ENCODE data around the gene SEMA5A. TPM values are rescaled to one million over a fixed set of nuclear protein-coding genes. Genes with fewer than 3 reads are reported as not detected.

SEMA5A gene
- total RNA-seq, 4 donors from 2014 or later, result 13.4 to 22.3 (median 18.5) TPM

- WGBS, 2 donors, result 80 to 95% methylated on average over 1 of the region's 1 CpG
- no peak for DNase-seq (ENCODE audit: low spot score in 2 of 2)
- intact Hi-C loops (cut with DNase I; ENCODE audit: low total_unique reads), result no loop called here
- no peak overlapping the region for H3K4me3 ChIP-seq (ENCODE audit: low read depth, poor library complexity, severe bottlenecking)
- TF ChIP-seq POLR2A (IDR thresholded peaks at IDR 0.05), result no peak
- TF ChIP-seq CTCF (IDR thresholded peaks at IDR 0.05), result no peak
Observed at GRCh38 chr5:9089893-9090292, 456.0 kb downstream of the SEMA5A start.

GRCh38 chr5:9082996-9083395 is 462.9 kb downstream of the SEMA5A start:
- no peak for TF ChIP-seq CTCF (IDR thresholded peaks at IDR 0.05)
- TF ChIP-seq POLR2A (IDR thresholded peaks at IDR 0.05), result no peak
- no peak for DNase-seq (ENCODE audit: low spot score in 2 of 2)
- WGBS, 2 donors, result 35 to 38% methylated on average over 1 of the region's 1 CpG
- intact Hi-C loops (cut with DNase I; ENCODE audit: low total_unique reads), result no loop called here
- no peak overlapping the region for H3K4me3 ChIP-seq (ENCODE audit: low read depth, poor library complexity, severe bottlenecking)

GRCh38 chr5:9072701-9073100 is 473.2 kb downstream of the SEMA5A start:
- DNase-seq (ENCODE audit: low spot score in 2 of 2), result no peak
- intact Hi-C loops (cut with DNase I; ENCODE audit: low total_unique reads), result no loop called here
- WGBS, 2 donors, result 48 to 67% methylated on average over 4 of the region's 4 CpGs
- TF ChIP-seq POLR2A (IDR thresholded peaks at IDR 0.05) (no peak), CTCF (IDR thresholded peaks at IDR 0.05) (no peak)
- no peak overlapping the region for H3K4me3 ChIP-seq (ENCODE audit: low read depth, poor library complexity, severe bottlenecking)

GRCh38 chr5:9071524-9071923 is 474.4 kb downstream of the SEMA5A start:
- no peak for DNase-seq (ENCODE audit: low spot score in 2 of 2)
- no peak overlapping the region for H3K4me3 ChIP-seq (ENCODE audit: low read depth, poor library complexity, severe bottlenecking)
- intact Hi-C loops (cut with DNase I; ENCODE audit: low total_unique reads), result no loop called here
- TF ChIP-seq CTCF (IDR thresholded peaks at IDR 0.05) (no peak), POLR2A (IDR thresholded peaks at IDR 0.05) (no peak)

- intact Hi-C loops (cut with DNase I; ENCODE audit: low total_unique reads), result no loop called here
- 42 to 50% methylated on average over 3 of the region's 3 CpGs for WGBS, 2 donors
- TF ChIP-seq CTCF (IDR thresholded peaks at IDR 0.05), result no peak
- no peak overlapping the region for H3K4me3 ChIP-seq (ENCODE audit: low read depth, poor library complexity, severe bottlenecking)
- no peak for DNase-seq (ENCODE audit: low spot score in 2 of 2)
Observed at GRCh38 chr5:9071074-9071473, 474.8 kb downstream of the SEMA5A start.

GRCh38 chr5:9069650-9070049 is 476.2 kb downstream of the SEMA5A start:
- DNase-seq (ENCODE audit: low spot score in 2 of 2), result no peak
- WGBS, 2 donors, result 78 to 81% methylated on average over 6 of the region's 6 CpGs
- TF ChIP-seq CTCF (IDR thresholded peaks at IDR 0.05) (no peak), POLR2A (IDR thresholded peaks at IDR 0.05) (no peak)
- intact Hi-C loops (cut with DNase I; ENCODE audit: low total_unique reads), result no loop called here
- no peak overlapping the region for H3K4me3 ChIP-seq (ENCODE audit: low read depth, poor library complexity, severe bottlenecking)

Data from lower leg skin (tissue), 4 donors.